ENCODE data around the gene TMEM150C.
"Not testable (repeated sequence)": the region's sequence is repeated elsewhere in the genome, so short reads cannot be mapped to it uniquely, and the experiment has no call there.

Gene TMEM150C

GRCh38 chr4:82547850-82548249 lies 13.9 kb downstream of the TMEM150C start:
- not testable (repeated sequence) for H3K4me1 ChIP-seq (ENCODE audit: control insufficient read depth, insufficient read depth, low read length, poor library complexity, severe bottlenecking); DNase-seq; H3K4me3 ChIP-seq (ENCODE audit: insufficient read depth, low read depth, low read length, poor library complexity, severe bottlenecking); H3K36me3 ChIP-seq (ENCODE audit: control insufficient read depth, insufficient read depth, low read length); H3K9me3 ChIP-seq (ENCODE audit: control insufficient read depth, low read length); H3K27me3 ChIP-seq (replicated peaks; ENCODE audit: control insufficient read depth, insufficient read depth, low read length, poor library complexity, severe bottlenecking); H3K27ac ChIP-seq (ENCODE audit: insufficient read depth, low read length, poor library complexity, severe bottlenecking)

- H3K27me3 ChIP-seq (replicated peaks; ENCODE audit: control insufficient read depth, insufficient read depth, low read length, poor library complexity, severe bottlenecking): no peaks in the 10 kb centered on the region
- no peaks in the 10 kb centered on the region for H3K4me1 ChIP-seq (ENCODE audit: control insufficient read depth, insufficient read depth, low read length, poor library complexity, severe bottlenecking)
- no peak overlapping the region for H3K4me3 ChIP-seq (ENCODE audit: insufficient read depth, low read depth, low read length, poor library complexity, severe bottlenecking)
- no peak for DNase-seq
- H3K27ac ChIP-seq (ENCODE audit: insufficient read depth, low read length, poor library complexity, severe bottlenecking): no peak overlapping the region
- H3K9me3 ChIP-seq (ENCODE audit: control insufficient read depth, low read length): no peaks in the 10 kb centered on the region
- H3K36me3 ChIP-seq (ENCODE audit: control insufficient read depth, insufficient read depth, low read length): no peaks in the 10 kb centered on the region
Measured at GRCh38 chr4:82543131-82543530, 18.7 kb downstream of the TMEM150C start.

DNA sequence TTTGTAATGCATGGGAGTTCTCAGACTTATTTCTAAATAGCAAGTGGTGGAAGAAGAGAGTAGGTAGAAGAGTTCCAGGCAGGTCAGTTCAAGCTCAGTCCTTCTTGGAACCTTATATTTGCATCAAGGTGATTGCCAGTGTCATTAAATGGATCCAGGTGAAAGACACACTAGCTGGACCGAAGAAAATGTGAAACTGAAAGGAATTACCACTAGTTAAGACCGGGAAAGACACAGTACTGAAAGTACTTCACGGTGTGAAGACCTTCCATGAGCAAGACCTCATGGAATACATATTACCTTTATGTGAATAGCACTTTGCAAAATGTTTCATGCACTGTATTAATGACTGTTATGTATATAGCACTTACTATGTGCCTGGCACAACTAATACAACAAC lies 19.1 kb downstream of the TMEM150C start:
- no peak for DNase-seq
- Histone ChIP-seq H3K27me3 (replicated peaks; ENCODE audit: control insufficient read depth, insufficient read depth, low read length, poor library complexity, severe bottlenecking) (no peaks in the 10 kb centered on the region), H3K4me3 (ENCODE audit: insufficient read depth, low read depth, low read length, poor library complexity, severe bottlenecking) (no peak overlapping the region), H3K27ac (ENCODE audit: insufficient read depth, low read length, poor library complexity, severe bottlenecking) (no peak overlapping the region), H3K36me3 (ENCODE audit: control insufficient read depth, insufficient read depth, low read length) (no peaks in the 10 kb centered on the region), H3K9me3 (ENCODE audit: control insufficient read depth, low read length) (no peaks in the 10 kb centered on the region), H3K4me1 (ENCODE audit: control insufficient read depth, insufficient read depth, low read length, poor library complexity, severe bottlenecking) (no peaks in the 10 kb centered on the region)

DNA sequence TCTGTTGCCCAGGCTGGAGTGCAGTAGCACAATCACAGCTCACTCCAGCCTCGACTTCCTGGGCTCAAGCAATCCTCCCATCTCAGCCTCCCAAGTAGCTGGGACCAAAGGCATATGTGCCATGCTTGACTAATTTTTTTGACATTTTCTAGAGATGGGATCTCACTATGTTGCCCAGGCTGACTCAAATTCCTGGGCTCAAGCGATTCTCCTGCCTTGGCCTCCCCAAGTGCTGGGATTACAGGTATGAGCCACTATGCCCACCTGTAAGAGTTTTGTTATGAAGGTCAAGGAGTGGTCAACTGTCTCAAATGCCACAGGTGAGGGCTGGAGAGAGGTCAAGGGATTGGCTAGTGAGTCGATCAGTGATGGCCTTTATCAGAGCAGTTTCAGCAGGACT lies 32.5 kb downstream of the TMEM150C start:
- H3K36me3 ChIP-seq (ENCODE audit: control insufficient read depth, insufficient read depth, low read length): no peaks in the 10 kb centered on the region

DNA sequence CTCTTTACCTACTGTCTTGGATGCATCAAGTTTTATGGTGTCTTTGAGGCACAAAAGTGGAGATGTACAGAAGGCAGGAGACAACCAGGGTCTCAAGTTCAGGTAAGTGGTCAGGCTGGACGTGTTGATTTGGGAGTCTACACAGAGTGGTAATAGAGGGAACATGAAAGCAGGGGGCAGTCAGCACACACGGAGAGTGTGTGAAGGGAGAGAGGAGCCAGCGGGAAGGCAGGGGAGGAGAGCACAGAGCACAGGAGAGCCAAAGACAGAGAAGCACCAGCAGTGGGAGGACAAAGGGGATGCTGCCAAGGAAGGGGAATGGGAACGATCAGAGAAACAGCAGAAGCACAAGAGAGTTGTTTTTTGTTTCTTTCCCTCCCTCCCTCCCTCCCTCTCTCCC lies 32.9 kb downstream of the TMEM150C start:
- Histone ChIP-seq H3K36me3 (ENCODE audit: control insufficient read depth, insufficient read depth, low read length) (no peaks in the 10 kb centered on the region), H3K4me1 (ENCODE audit: control insufficient read depth, insufficient read depth, low read length, poor library complexity, severe bottlenecking) (no peaks in the 10 kb centered on the region), H3K9me3 (ENCODE audit: control insufficient read depth, low read length) (no peaks in the 10 kb centered on the region), H3K27ac (ENCODE audit: insufficient read depth, low read length, poor library complexity, severe bottlenecking) (no peak overlapping the region), H3K4me3 (ENCODE audit: insufficient read depth, low read depth, low read length, poor library complexity, severe bottlenecking) (no peak overlapping the region), H3K27me3 (replicated peaks; ENCODE audit: control insufficient read depth, insufficient read depth, low read length, poor library complexity, severe bottlenecking) (no peaks in the 10 kb centered on the region)
- no peak for DNase-seq

More for the DNA sequence above, 32.5 kb downstream of the TMEM150C start:
- Histone ChIP-seq H3K27me3 (replicated peaks; ENCODE audit: control insufficient read depth, insufficient read depth, low read length, poor library complexity, severe bottlenecking) (no peaks in the 10 kb centered on the region), H3K27ac (ENCODE audit: insufficient read depth, low read length, poor library complexity, severe bottlenecking) (no peak overlapping the region), H3K9me3 (ENCODE audit: control insufficient read depth, low read length) (no peaks in the 10 kb centered on the region), H3K4me3 (ENCODE audit: insufficient read depth, low read depth, low read length, poor library complexity, severe bottlenecking) (no peak overlapping the region), H3K4me1 (ENCODE audit: control insufficient read depth, insufficient read depth, low read length, poor library complexity, severe bottlenecking) (no peaks in the 10 kb centered on the region)
- no peak for DNase-seq

DNA sequence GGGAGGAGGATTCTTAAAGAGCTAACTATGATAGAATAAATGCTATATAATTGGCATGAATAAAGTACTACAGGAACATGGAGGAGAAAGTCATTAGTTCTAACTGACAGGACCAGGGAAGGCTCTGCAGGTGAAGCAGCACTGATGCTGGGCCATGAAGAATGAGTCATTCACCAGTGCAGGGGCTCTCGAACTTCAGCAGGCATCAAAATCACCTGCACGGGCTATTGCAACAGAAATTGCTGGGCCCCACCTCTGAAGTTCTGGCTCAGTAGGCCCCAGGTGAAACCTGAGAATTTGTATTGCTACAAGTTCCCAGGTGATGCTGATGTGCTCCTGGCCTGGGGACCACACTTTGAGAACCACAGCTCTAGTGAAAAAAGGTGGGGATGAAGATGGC lies 33.7 kb downstream of the TMEM150C start:
- no peaks in the 10 kb centered on the region for H3K9me3 ChIP-seq (ENCODE audit: control insufficient read depth, low read length)
- no peaks in the 10 kb centered on the region for H3K27me3 ChIP-seq (replicated peaks; ENCODE audit: control insufficient read depth, insufficient read depth, low read length, poor library complexity, severe bottlenecking)
- H3K4me3 ChIP-seq (ENCODE audit: insufficient read depth, low read depth, low read length, poor library complexity, severe bottlenecking): no peak overlapping the region
- H3K4me1 ChIP-seq (ENCODE audit: control insufficient read depth, insufficient read depth, low read length, poor library complexity, severe bottlenecking): no peaks in the 10 kb centered on the region
- DNase-seq: no peak
- H3K27ac ChIP-seq (ENCODE audit: insufficient read depth, low read length, poor library complexity, severe bottlenecking): no peak overlapping the region
- H3K36me3 ChIP-seq (ENCODE audit: control insufficient read depth, insufficient read depth, low read length): no peaks in the 10 kb centered on the region

GRCh38 chr4:82525307-82525911 lies 36.4 kb downstream of the TMEM150C start:
- H3K27ac ChIP-seq (ENCODE audit: insufficient read depth, low read length, poor library complexity, severe bottlenecking): no peak overlapping the region
- no peak for DNase-seq

DNA sequence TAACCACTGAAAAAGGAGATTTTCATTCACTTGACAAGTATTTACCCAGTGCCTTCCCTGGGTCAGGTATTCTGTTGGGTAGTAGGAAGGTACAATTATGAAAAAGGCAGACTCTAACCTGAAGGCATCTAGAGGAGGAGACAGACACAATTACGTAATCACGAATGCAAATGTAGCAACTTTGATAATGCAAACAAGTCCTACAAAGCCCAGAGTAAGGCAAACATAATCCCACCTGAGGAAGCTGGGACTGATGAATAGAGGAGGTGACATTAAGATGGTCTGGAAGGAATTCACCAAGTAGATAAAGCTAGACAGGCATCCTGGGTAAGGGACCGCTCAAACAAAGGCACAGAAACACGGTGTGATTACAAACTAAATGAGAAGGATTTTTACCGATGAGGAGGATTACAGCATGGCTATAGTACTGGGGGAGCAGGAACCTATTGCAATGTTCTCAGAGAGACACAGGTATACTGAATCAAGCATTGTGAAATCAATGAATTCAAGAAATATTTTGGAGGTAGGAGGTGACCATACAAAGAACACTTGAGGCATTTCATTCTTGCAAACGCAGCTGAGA lies 37.1 kb downstream of the TMEM150C start:
- H3K4me3 ChIP-seq (ENCODE audit: insufficient read depth, low read depth, low read length, poor library complexity, severe bottlenecking): no peak overlapping the region
- H3K27me3 ChIP-seq (replicated peaks; ENCODE audit: control insufficient read depth, insufficient read depth, low read length, poor library complexity, severe bottlenecking): no peaks in the 10 kb centered on the region
- no peak for DNase-seq
- no peaks in the 10 kb centered on the region for H3K9me3 ChIP-seq (ENCODE audit: control insufficient read depth, low read length)
- H3K4me1 ChIP-seq (ENCODE audit: control insufficient read depth, insufficient read depth, low read length, poor library complexity, severe bottlenecking): no peaks in the 10 kb centered on the region
- H3K36me3 ChIP-seq (ENCODE audit: control insufficient read depth, insufficient read depth, low read length): no peaks in the 10 kb centered on the region
- no peak overlapping the region for H3K27ac ChIP-seq (ENCODE audit: insufficient read depth, low read length, poor library complexity, severe bottlenecking)

More at GRCh38 chr4:82525307-82525911, 36.4 kb downstream of the TMEM150C start:
- Histone ChIP-seq H3K9me3 (ENCODE audit: control insufficient read depth, low read length) (no peaks in the 10 kb centered on the region), H3K4me1 (ENCODE audit: control insufficient read depth, insufficient read depth, low read length, poor library complexity, severe bottlenecking) (no peaks in the 10 kb centered on the region), H3K4me3 (ENCODE audit: insufficient read depth, low read depth, low read length, poor library complexity, severe bottlenecking) (no peak overlapping the region), H3K27me3 (replicated peaks; ENCODE audit: control insufficient read depth, insufficient read depth, low read length, poor library complexity, severe bottlenecking) (no peaks in the 10 kb centered on the region), H3K36me3 (ENCODE audit: control insufficient read depth, insufficient read depth, low read length) (no peaks in the 10 kb centered on the region)

GRCh38 chr4:82523179-82523578 lies 38.6 kb downstream of the TMEM150C start:
- H3K36me3 ChIP-seq (ENCODE audit: control insufficient read depth, insufficient read depth, low read length): no peaks in the 10 kb centered on the region
- H3K4me3 ChIP-seq (ENCODE audit: insufficient read depth, low read depth, low read length, poor library complexity, severe bottlenecking): no peak overlapping the region
- H3K9me3 ChIP-seq (ENCODE audit: control insufficient read depth, low read length): no peaks in the 10 kb centered on the region
- no peaks in the 10 kb centered on the region for H3K4me1 ChIP-seq (ENCODE audit: control insufficient read depth, insufficient read depth, low read length, poor library complexity, severe bottlenecking)
- no peaks in the 10 kb centered on the region for H3K27me3 ChIP-seq (replicated peaks; ENCODE audit: control insufficient read depth, insufficient read depth, low read length, poor library complexity, severe bottlenecking)
- DNase-seq: no peak
- no peak overlapping the region for H3K27ac ChIP-seq (ENCODE audit: insufficient read depth, low read length, poor library complexity, severe bottlenecking)

GRCh38 chr4:82522472-82522871 lies 39.3 kb downstream of the TMEM150C start:
- no peak for DNase-seq
- no peaks in the 10 kb centered on the region for H3K4me1 ChIP-seq (ENCODE audit: control insufficient read depth, insufficient read depth, low read length, poor library complexity, severe bottlenecking)
- H3K4me3 ChIP-seq (ENCODE audit: insufficient read depth, low read depth, low read length, poor library complexity, severe bottlenecking): no peak overlapping the region
- H3K9me3 ChIP-seq (ENCODE audit: control insufficient read depth, low read length): no peaks in the 10 kb centered on the region
- H3K27ac ChIP-seq (ENCODE audit: insufficient read depth, low read length, poor library complexity, severe bottlenecking): no peak overlapping the region
- no peaks in the 10 kb centered on the region for H3K36me3 ChIP-seq (ENCODE audit: control insufficient read depth, insufficient read depth, low read length)
- H3K27me3 ChIP-seq (replicated peaks; ENCODE audit: control insufficient read depth, insufficient read depth, low read length, poor library complexity, severe bottlenecking): no peaks in the 10 kb centered on the region
